Measurements from ENCODE around the gene TCEA3. TPM values are rescaled to one million over a fixed set of nuclear protein-coding genes. Genes with fewer than 3 reads are reported as not detected.

TCEA3 gene
- total RNA-seq, 1 donor from 2014 or later, result 3.3 TPM

DNA sequence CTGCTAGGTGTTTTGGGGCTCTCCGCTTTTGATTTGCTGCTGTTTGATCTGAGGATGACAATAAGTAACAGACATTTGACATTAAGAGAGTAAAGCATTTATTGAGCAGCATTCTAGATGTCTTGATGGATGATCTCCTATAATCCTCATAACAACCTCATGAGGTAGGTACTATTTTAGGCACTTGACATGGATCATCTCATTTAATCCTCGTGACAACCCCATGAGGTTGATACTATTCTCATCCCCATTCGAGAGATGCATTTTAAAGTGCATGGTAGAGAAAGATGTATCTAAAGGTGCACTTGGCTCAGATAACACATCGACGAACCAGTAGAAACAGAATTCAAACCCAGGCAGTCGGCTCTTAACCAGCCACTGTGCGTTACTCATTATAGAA is 26.6 kb downstream of the TCEA3 start:
- no peaks in the 10 kb centered on the region for H3K36me3 ChIP-seq (ENCODE audit: insufficient read depth, low read length)
- DNase-seq (ENCODE audit: low read depth) (no peak), FAIRE-seq (no peak)
- no peaks in the 10 kb centered on the region for H3K79me2 ChIP-seq (ENCODE audit: insufficient read depth, low read length)
- no peak overlapping the region for H3K9ac ChIP-seq (ENCODE audit: low read length)
- Mint-ChIP-seq H3K9me3 (ENCODE audit: unreplicated experiment) (peaks cover 2% of the 10 kb centered on the region), H3K27me3 (ENCODE audit: low read depth, unreplicated experiment) (peaks cover 21% of the 10 kb centered on the region), H3K4me1 (ENCODE audit: low read depth, unreplicated experiment) (peaks cover 25% of the 10 kb centered on the region), H3K36me3 (ENCODE audit: low read depth, unreplicated experiment) (peaks cover 7% of the 10 kb centered on the region), H3K4me3 (ENCODE audit: unreplicated experiment) (no peak overlapping the region), H3K27ac (ENCODE audit: unreplicated experiment) (no peak overlapping the region)
- peaks cover 34% of the 10 kb centered on the region for H3K4me1 ChIP-seq (ENCODE audit: insufficient read depth, low read length)
- no peaks in the 10 kb centered on the region for H3K9me3 ChIP-seq (ENCODE audit: insufficient read depth, low read depth, low read length)
- no peak overlapping the region for H3K4me2 ChIP-seq (ENCODE audit: low read length)
- H3K27ac ChIP-seq (ENCODE audit: low read depth, low read length), result no peak overlapping the region
- TF ChIP-seq EZH2 (IDR thresholded peaks at IDR 0.05; ENCODE audit: insufficient read depth, low read length), result no peak
- TF ChIP-seq, protein P1, sequence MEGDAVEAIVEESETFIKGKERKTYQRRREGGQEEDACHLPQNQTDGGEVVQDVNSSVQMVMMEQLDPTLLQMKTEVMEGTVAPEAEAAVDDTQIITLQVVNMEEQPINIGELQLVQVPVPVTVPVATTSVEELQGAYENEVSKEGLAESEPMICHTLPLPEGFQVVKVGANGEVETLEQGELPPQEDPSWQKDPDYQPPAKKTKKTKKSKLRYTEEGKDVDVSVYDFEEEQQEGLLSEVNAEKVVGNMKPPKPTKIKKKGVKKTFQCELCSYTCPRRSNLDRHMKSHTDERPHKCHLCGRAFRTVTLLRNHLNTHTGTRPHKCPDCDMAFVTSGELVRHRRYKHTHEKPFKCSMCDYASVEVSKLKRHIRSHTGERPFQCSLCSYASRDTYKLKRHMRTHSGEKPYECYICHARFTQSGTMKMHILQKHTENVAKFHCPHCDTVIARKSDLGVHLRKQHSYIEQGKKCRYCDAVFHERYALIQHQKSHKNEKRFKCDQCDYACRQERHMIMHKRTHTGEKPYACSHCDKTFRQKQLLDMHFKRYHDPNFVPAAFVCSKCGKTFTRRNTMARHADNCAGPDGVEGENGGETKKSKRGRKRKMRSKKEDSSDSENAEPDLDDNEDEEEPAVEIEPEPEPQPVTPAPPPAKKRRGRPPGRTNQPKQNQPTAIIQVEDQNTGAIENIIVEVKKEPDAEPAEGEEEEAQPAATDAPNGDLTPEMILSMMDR (IDR thresholded peaks at IDR 0.05; ENCODE audit: insufficient read depth, low read depth, low read length), result no peak
- H4K20me1 ChIP-seq (ENCODE audit: insufficient read depth, low read length), result no peaks in the 10 kb centered on the region
- no peak overlapping the region for H2AFZ ChIP-seq (ENCODE audit: low read depth, low read length)
- no peaks in the 10 kb centered on the region for H3K27me3 ChIP-seq (ENCODE audit: insufficient read depth, low read length)
- H3K4me3 ChIP-seq (ENCODE audit: insufficient read depth, low read depth, low read length), result no peak overlapping the region

DNA sequence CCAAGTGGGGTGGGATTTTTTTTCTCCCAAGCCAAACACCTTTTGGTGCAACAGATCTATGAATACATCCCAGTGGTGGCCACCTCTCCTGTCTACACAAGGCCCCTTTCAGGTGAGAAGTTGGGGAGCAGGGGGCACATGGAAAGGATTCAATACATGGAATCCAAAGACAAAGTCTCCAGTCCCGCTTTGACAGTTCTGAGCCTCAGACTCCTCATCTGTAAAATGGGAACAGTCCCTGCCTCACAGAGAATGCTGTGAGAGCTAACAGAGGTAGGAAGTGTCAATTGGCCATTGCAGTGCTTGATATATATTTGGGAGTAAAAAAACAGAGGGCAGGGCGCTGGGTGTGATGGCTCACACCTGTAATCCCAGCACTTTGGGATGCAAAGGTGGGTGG is 28.2 kb downstream of the TCEA3 start:
- Histone ChIP-seq H3K4me3 (ENCODE audit: insufficient read depth, low read depth, low read length) (no peak overlapping the region), H3K4me2 (ENCODE audit: low read length) (no peak overlapping the region), H2AFZ (ENCODE audit: low read depth, low read length) (no peak overlapping the region), H3K4me1 (ENCODE audit: insufficient read depth, low read length) (peaks cover 24% of the 10 kb centered on the region), H3K27me3 (ENCODE audit: insufficient read depth, low read length) (no peaks in the 10 kb centered on the region), H3K9ac (ENCODE audit: low read length) (no peak overlapping the region), H3K36me3 (ENCODE audit: insufficient read depth, low read length) (no peaks in the 10 kb centered on the region), H3K79me2 (ENCODE audit: insufficient read depth, low read length) (no peaks in the 10 kb centered on the region), H3K9me3 (ENCODE audit: insufficient read depth, low read depth, low read length) (no peaks in the 10 kb centered on the region), H3K27ac (ENCODE audit: low read depth, low read length) (no peak overlapping the region), H4K20me1 (ENCODE audit: insufficient read depth, low read length) (no peaks in the 10 kb centered on the region)
- Mint-ChIP-seq H3K27me3 (ENCODE audit: low read depth, unreplicated experiment) (peaks cover 21% of the 10 kb centered on the region), H3K36me3 (ENCODE audit: low read depth, unreplicated experiment) (peaks cover 7% of the 10 kb centered on the region), H3K4me3 (ENCODE audit: unreplicated experiment) (no peak overlapping the region), H3K27ac (ENCODE audit: unreplicated experiment) (no peak overlapping the region), H3K9me3 (ENCODE audit: unreplicated experiment) (peaks cover 2% of the 10 kb centered on the region), H3K4me1 (ENCODE audit: low read depth, unreplicated experiment) (peaks cover 14% of the 10 kb centered on the region)
- no peak for FAIRE-seq
- DNase-seq (ENCODE audit: low read depth), result no peak
- TF ChIP-seq, protein P1 (IDR thresholded peaks at IDR 0.05; ENCODE audit: insufficient read depth, low read depth, low read length), result no peak
- no peak for TF ChIP-seq EZH2 (IDR thresholded peaks at IDR 0.05; ENCODE audit: insufficient read depth, low read length)

DNA sequence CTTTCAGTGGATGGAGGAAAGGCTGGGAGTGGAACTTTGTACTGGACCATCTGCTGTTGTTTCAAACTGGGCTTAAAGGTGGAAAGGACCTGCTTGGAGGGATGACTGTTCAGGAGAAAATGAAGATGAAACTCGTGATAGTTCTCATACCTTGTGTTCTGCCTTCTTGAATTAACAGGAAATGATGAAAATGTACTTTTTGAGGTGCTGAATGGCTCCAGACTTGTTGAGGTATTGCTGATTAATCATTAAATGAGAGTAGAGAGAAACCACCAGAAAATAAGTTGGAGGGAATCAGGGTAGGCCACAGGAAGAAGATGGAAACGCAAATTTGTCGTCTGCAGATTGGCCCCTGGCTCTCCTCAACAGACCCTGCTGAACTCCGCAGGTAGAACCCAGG is 28.7 kb downstream of the TCEA3 start:
- Mint-ChIP-seq H3K9me3 (ENCODE audit: unreplicated experiment) (peaks cover 2% of the 10 kb centered on the region), H3K27ac (ENCODE audit: unreplicated experiment) (no peak overlapping the region), H3K4me3 (ENCODE audit: unreplicated experiment) (no peak overlapping the region), H3K4me1 (ENCODE audit: low read depth, unreplicated experiment) (peaks cover 14% of the 10 kb centered on the region), H3K36me3 (ENCODE audit: low read depth, unreplicated experiment) (peaks cover 7% of the 10 kb centered on the region), H3K27me3 (ENCODE audit: low read depth, unreplicated experiment) (peaks cover 21% of the 10 kb centered on the region)
- Histone ChIP-seq H2AFZ (ENCODE audit: low read depth, low read length) (no peak overlapping the region), H3K27me3 (ENCODE audit: insufficient read depth, low read length) (no peaks in the 10 kb centered on the region), H3K27ac (ENCODE audit: low read depth, low read length) (no peak overlapping the region), H4K20me1 (ENCODE audit: insufficient read depth, low read length) (no peaks in the 10 kb centered on the region), H3K4me1 (ENCODE audit: insufficient read depth, low read length) (peaks cover 24% of the 10 kb centered on the region), H3K9ac (ENCODE audit: low read length) (no peak overlapping the region), H3K36me3 (ENCODE audit: insufficient read depth, low read length) (no peaks in the 10 kb centered on the region), H3K4me2 (ENCODE audit: low read length) (no peak overlapping the region), H3K79me2 (ENCODE audit: insufficient read depth, low read length) (no peaks in the 10 kb centered on the region), H3K9me3 (ENCODE audit: insufficient read depth, low read depth, low read length) (no peaks in the 10 kb centered on the region), H3K4me3 (ENCODE audit: insufficient read depth, low read depth, low read length) (no peak overlapping the region)
- no peak for DNase-seq (ENCODE audit: low read depth)
- TF ChIP-seq EZH2 (IDR thresholded peaks at IDR 0.05; ENCODE audit: insufficient read depth, low read length), result no peak
- TF ChIP-seq, protein P1 (IDR thresholded peaks at IDR 0.05; ENCODE audit: insufficient read depth, low read depth, low read length), result no peak
- FAIRE-seq, result no peak

All from astrocyte (in vitro differentiated cells and primary cell).